GM21717 (cell line): Measurements from ENCODE around the gene MMP13.

ENCODE experiments used
- ATAC-seq: cut with Tn5 transposase; IDR thresholded peaks from one replicate; pipeline ENCODE4 v1.9.1; 2021; ENCODE audit warnings: mild to moderate bottlenecking, moderate library complexity; ENCODE audit not compliant: unreplicated experiment

The MMP13 gene

GRCh38 chr11:102936864-102937509, 18.5 kb downstream of the MMP13 start:
- no peak for ATAC-seq

GRCh38 chr11:102935514-102935913, 20.0 kb downstream of the MMP13 start:
- ATAC-seq, result no peak

- ATAC-seq, result no peak
These were observed 20.8 kb downstream of the MMP13 start for GRCh38 chr11:102934735-102935134.

GRCh38 chr11:102933627-102934026, 21.9 kb downstream of the MMP13 start:
- ATAC-seq, result peak; percentile 46

GRCh38 chr11:102932678-102933077, 22.9 kb downstream of the MMP13 start:
- no peak for ATAC-seq

- ATAC-seq, result no peak
These were observed 25.1 kb downstream of the MMP13 start for GRCh38 chr11:102930451-102930850.

GRCh38 chr11:102929972-102930371, 25.6 kb downstream of the MMP13 start:
- ATAC-seq, result no peak

- no peak for ATAC-seq
These were observed 26.4 kb downstream of the MMP13 start for GRCh38 chr11:102929166-102929565.

GRCh38 chr11:102928247-102928646, 27.3 kb downstream of the MMP13 start:
- ATAC-seq, result no peak

- ATAC-seq, result no peak
These were observed 27.9 kb downstream of the MMP13 start for GRCh38 chr11:102927624-102927990.

- ATAC-seq, result no peak
These were observed 28.4 kb downstream of the MMP13 start for GRCh38 chr11:102926961-102927623.

GRCh38 chr11:102926517-102926916, 29.0 kb downstream of the MMP13 start:
- ATAC-seq, result no peak

- no peak for ATAC-seq
These were observed 29.5 kb downstream of the MMP13 start for GRCh38 chr11:102925988-102926387.

GRCh38 chr11:102924851-102925380, 30.6 kb downstream of the MMP13 start:
- no peak for ATAC-seq

GRCh38 chr11:102921587-102922220, 33.8 kb downstream of the MMP13 start:
- no peak for ATAC-seq

GRCh38 chr11:102920118-102920684, 35.3 kb downstream of the MMP13 start:
- peak; percentile 81 for ATAC-seq

- no peak for ATAC-seq
These were observed 40.5 kb downstream of the MMP13 start for GRCh38 chr11:102915044-102915375.

GRCh38 chr11:102914238-102915043, 41.1 kb downstream of the MMP13 start:
- ATAC-seq, result no peak

GRCh38 chr11:102912482-102912830, 43.1 kb downstream of the MMP13 start:
- no peak for ATAC-seq

GRCh38 chr11:102911758-102912481, 43.6 kb downstream of the MMP13 start:
- no peak for ATAC-seq
